AG04449 (cell line): Measurements from ENCODE around the gene WDR83.
A peak's percentile ranks its signal among the peaks of the same experiment; 100 is the strongest.
"Not testable (repeated sequence)": the region's sequence is repeated elsewhere in the genome, so short reads cannot be mapped to it uniquely, and the experiment has no call there.

Experiments
- CTCF ChIA-PET: fragments of 350-600 bp; formaldehyde crosslinking; extraction: SDS; loops from one replicate; lab custom pipeline; 2021; ENCODE audit warnings: antibody characterized with exemption; lab: Yijun Ruan, JAX
- POLR2A ChIA-PET: fragments of 400-600, 350-600 bp; formaldehyde crosslinking; extraction: SDS; loops from one replicate; lab custom pipeline; 2020; ENCODE audit warnings: antibody characterized with exemption, inconsistent platforms; lab: Yijun Ruan, JAX
- DNase-seq: peaks from one replicate; pipeline ENCODE4 v3.0.0-alpha.2; 2010; ENCODE audit warnings: low read depth, low spot score
- H3K4me3 ChIP-seq: 2 replicates; pipeline ENCODE4 v1.5.1; 2011; ENCODE audit warnings: low read depth, mild to moderate bottlenecking, control low read depth, low read length
- TF ChIP-seq, protein P1 (sequence below): IDR thresholded peaks from one replicate; pipeline ENCODE4 v1.5.1; 2011; ENCODE audit warnings: mild to moderate bottlenecking, moderate library complexity, low read length, control low read depth, inconsistent platforms; ENCODE audit not compliant: insufficient read depth; ENCODE audit errors: missing control alignments

Gene WDR83

DNA sequence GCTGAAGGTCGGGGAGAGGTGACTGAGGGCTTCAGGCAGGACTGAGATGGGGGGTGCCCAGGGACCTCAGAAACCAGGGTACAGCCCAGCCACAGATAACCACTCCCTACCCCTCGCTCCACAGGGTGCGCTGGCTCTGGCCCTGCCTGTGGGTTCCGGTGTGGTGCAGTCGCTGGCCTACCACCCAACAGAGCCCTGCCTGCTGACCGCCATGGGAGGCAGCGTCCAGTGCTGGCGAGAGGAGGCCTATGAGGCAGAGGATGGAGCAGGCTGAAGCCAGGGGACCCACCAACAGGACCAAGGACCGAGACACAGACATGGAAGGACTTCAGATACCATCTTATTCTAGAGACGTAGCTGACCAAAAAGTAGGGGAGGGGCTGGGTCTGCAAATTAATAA lies 8.8 kb downstream of the WDR83 start:
- TF ChIP-seq, protein P1, sequence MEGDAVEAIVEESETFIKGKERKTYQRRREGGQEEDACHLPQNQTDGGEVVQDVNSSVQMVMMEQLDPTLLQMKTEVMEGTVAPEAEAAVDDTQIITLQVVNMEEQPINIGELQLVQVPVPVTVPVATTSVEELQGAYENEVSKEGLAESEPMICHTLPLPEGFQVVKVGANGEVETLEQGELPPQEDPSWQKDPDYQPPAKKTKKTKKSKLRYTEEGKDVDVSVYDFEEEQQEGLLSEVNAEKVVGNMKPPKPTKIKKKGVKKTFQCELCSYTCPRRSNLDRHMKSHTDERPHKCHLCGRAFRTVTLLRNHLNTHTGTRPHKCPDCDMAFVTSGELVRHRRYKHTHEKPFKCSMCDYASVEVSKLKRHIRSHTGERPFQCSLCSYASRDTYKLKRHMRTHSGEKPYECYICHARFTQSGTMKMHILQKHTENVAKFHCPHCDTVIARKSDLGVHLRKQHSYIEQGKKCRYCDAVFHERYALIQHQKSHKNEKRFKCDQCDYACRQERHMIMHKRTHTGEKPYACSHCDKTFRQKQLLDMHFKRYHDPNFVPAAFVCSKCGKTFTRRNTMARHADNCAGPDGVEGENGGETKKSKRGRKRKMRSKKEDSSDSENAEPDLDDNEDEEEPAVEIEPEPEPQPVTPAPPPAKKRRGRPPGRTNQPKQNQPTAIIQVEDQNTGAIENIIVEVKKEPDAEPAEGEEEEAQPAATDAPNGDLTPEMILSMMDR = no peak
- CTCF ChIA-PET = interaction anchor here (0.9 to 12.2 kb wide), 7 partner anchors 10 to 173 kb away, joined by 3 to 224 read pairs (median 11); no protein-coding TSS in a partner anchor
- no peak overlapping the region for H3K4me3 ChIP-seq
- POLR2A ChIA-PET = no interaction called here
- no peak for DNase-seq

DNA sequence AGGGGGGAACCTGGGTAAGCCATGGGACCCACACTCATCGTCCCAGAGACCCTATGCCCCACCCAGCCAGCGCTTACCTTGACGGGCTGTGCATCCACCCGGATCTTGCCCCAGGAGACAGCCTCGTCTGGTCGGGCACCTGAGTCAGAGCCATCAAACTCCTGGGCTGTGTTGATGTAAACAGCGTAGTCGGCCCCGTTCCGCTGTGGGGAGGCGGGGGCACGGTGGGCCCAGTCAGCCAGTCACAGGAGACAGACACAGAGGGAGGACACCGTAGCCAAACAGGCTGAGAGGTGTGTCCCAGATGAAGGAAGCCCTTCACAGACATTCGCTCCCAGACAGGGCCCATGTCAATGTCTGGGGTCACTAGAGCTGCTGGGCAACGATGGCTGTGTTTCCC lies 9.3 kb downstream of the WDR83 start:
- H3K4me3 ChIP-seq = no peak overlapping the region
- TF ChIP-seq, protein P1 = no peak
- POLR2A ChIA-PET = no interaction called here
- DNase-seq = no peak
- CTCF ChIA-PET = interaction anchor here (0.6 to 12.2 kb wide), 15 partner anchors 9 to 173 kb away, joined by 3 to 224 read pairs (median 5); partner anchors contain the start of genes FBXW9, MAN2B1, RNASEH2A and WDR83

DNA sequence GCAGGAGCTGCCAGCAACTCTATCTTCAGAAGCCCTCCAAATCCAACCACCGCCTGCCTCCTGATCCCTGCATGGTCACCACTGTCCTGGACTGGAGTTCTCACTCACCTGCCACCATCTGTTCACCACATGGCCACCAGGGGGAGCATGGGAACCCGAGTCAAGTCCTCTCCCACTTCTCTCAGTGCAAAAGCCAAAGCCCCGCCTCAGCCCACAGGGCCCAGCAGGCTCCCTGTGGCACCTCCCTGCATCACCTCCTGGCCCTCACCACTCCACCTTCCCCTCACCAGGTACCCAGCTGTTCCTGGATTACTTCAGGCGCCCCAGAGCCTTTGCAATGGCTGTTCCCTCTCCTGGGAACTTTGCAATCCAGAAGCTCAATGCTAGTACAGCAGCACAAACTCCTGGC lies 9.8 kb downstream of the WDR83 start:
- ChIA-PET CTCF (interaction anchor here (0.6 to 12.2 kb wide), 24 partner anchors 9 to 172 kb away, joined by 3 to 224 read pairs (median 4); partner anchors contain the start of genes FBXW9, MAN2B1, RNASEH2A and WDR83), POLR2A (no interaction called here)
- no peak for DNase-seq
- H3K4me3 ChIP-seq = no peak overlapping the region
- TF ChIP-seq, protein P1 = peak; percentile 90

DNA sequence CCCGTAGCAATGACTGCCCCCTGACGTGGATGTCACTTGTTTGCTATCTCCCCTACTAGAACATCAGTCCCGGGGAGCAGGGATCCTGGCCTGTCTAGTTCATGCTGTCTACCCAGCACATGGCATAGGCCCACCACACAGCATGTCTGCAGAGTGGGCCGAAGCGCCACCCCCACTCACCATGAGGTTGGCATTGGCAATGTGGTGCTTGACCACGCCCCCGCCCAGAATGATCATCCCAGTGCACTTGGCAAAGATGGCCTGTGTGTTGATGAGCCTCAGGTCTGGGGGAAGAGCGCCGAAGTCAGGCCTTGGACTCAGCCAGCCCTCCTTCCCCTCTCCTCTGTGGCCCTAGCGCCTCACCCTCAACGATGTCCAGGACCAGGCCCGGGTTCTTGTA lies 10.3 kb downstream of the WDR83 start:
- CTCF ChIA-PET = interaction anchor here (0.6 to 12.2 kb wide), 20 partner anchors 8 to 172 kb away, joined by 3 to 224 read pairs (median 5); partner anchors contain the start of genes FBXW9, MAN2B1, WDR83 and ZNF564
- no peak for DNase-seq
- no peak overlapping the region for H3K4me3 ChIP-seq
- TF ChIP-seq, protein P1 = no peak
- POLR2A ChIA-PET = no interaction called here

DNA sequence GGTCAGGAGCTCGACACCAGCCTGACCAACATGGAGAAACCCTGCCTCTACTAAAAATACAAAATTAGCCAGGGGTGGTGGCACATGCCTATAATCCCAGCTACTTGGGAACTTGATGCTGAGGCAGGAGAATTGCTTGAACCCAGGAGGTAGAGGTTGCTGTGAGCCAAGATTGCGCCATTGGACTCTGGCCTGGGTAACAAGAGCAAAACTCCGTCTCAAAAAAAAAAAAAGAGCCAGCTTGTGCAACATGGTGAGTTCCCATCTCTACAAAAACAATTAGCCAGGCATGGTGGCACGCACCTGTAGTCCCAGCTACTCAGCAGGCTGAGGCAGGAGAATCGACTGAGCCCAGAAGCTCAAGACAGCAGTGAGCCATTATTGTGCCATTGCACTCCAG lies 11.4 kb downstream of the WDR83 start:
- H3K4me3 ChIP-seq, DNase-seq: not testable (repeated sequence)
- ChIA-PET POLR2A (interaction anchor here (0.6 kb wide), 2 partner anchors 550 to 941 kb away, joined by 3 read pairs; no protein-coding TSS in a partner anchor), CTCF (interaction anchor here (0.6 to 12.2 kb wide), 12 partner anchors 8 to 618 kb away, joined by 3 to 224 read pairs (median 8); partner anchors contain the start of genes FBXW9, MAN2B1 and WDR83)

DNA sequence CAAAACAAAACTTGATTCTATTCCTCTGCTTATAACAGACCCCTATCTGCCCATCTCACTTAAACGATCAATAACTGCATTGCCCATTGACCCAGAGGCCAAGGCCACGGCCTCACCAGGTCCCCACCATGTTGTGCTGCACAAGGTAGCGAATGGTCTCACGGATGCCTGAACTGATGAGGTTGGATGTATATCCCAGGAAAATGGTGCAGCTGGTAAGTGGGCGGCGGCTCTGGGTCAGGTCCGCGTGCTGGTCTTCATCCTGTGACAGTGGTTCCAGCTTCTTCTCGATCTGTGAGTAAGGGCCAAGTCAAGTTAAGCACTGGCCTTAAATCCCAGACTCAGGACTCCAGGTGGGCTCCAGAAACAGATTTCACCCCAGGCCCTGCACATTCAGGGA lies 13.4 kb downstream of the WDR83 start:
- no peak for DNase-seq
- ChIA-PET POLR2A (no interaction called here), CTCF (interaction anchor here (1.2 to 12.2 kb wide), 4 partner anchors 8 to 168 kb away, joined by 3 to 224 read pairs (median 16); no protein-coding TSS in a partner anchor)
- TF ChIP-seq, protein P1 = no peak
- H3K4me3 ChIP-seq = no peak overlapping the region
